GM12878 (cell line): ENCODE data around the gene SARS2. TPM values are rescaled to one million over a fixed set of nuclear protein-coding genes. Genes with fewer than 3 reads are reported as not detected.
A peak's percentile ranks its signal among the peaks of the same experiment; 100 is the strongest.

ENCODE experiments used
- ATAC-seq: fragments of 200-7000 bp; cut with Tn5 transposase; 3 replicates; pipeline ENCODE4 v1.9.1; 2020; ENCODE audit warnings: mild to moderate bottlenecking, moderate library complexity
- BruUV-seq: library from RNA; stranded (reverse); fragments of 400-500 nt; replicated peaks from 2 replicates; lab custom pipeline; 2021; lab: Mats Ljungman, UMichigan
- CTCF ChIA-PET: fragments of 300-600 bp; sonication (Branson Sonifier 250); formaldehyde crosslinking; extraction: SDS; loops from one replicate; lab custom pipeline; 2021; ENCODE audit warnings: inconsistent platforms; lab: Yijun Ruan, JAX
- POLR2A ChIA-PET: fragments of 350-600 bp; formaldehyde crosslinking; extraction: SDS; loops from one replicate; lab custom pipeline; 2021; ENCODE audit warnings: inconsistent platforms; lab: Charles Lee
- RAD21 ChIA-PET: fragments of 300-600 bp; sonication (Branson Sonifier 250); formaldehyde crosslinking; loops from one replicate; lab custom pipeline; 2023; ENCODE audit warnings: antibody characterized with exemption; ENCODE audit not compliant: unreplicated experiment; lab: Charles Lee
- SMC1A ChIA-PET: fragments of 300-600 bp; sonication (Branson Sonifier 250); formaldehyde crosslinking; loops from one replicate; lab custom pipeline; 2023; ENCODE audit not compliant: unreplicated experiment, uncharacterized antibody; lab: Charles Lee
- DNase-seq: peaks from one replicate; pipeline ENCODE4 v3.0.0-alpha.2; 2011; ENCODE audit warnings: low read depth, low spot score
- FAIRE-seq: peaks from 3 replicates; lab custom pipeline; 2011; peaks lifted over from hg19 to GRCh38; lab: Jason Lieb, UNC
- H2AFZ ChIP-seq: 2 replicates; pipeline ENCODE4 v1.6.0; 2011; ENCODE audit warnings: low read depth, low read length, control low read depth; ENCODE audit not compliant: control insufficient read depth
- H3K27ac ChIP-seq: 2 replicates; pipeline ENCODE4 v1.5.1; 2011; ENCODE audit warnings: control low read depth; ENCODE audit not compliant: control insufficient read depth, insufficient read depth
- H3K27me3 ChIP-seq, 2 experiments: replicated peaks in 1 of 2; 2 replicates each; pipeline versions ENCODE4 v1.6.0 to v1.6.1; 2011; ENCODE audit warnings: low read length in 1 of 2; ENCODE audit not compliant: control insufficient read depth in 2 of 2, insufficient read depth in 2 of 2
- H3K36me3 ChIP-seq, 2 experiments: 2 replicates each; pipeline ENCODE4 v1.5.1; 2011; ENCODE audit warnings: low read length in 1 of 2; ENCODE audit not compliant: control insufficient read depth in 2 of 2, insufficient read depth in 2 of 2
- H3K4me1 ChIP-seq: 2 replicates; pipeline ENCODE4 v1.6.1; 2011; ENCODE audit warnings: mild to moderate bottlenecking, low read length, moderate library complexity, mixed read lengths; ENCODE audit not compliant: control insufficient read depth, insufficient read depth
- H3K4me2 ChIP-seq: 2 replicates; pipeline ENCODE4 v1.6.0; 2011; ENCODE audit warnings: control low read depth; ENCODE audit not compliant: control insufficient read depth, insufficient read depth
- H3K4me3 ChIP-seq: fragments of 200-600 bp; sonication (generic); 2 replicates; pipeline ENCODE4 v1.5.1; 2016
- H3K79me2 ChIP-seq: 2 replicates; pipeline ENCODE4 v1.6.0; 2011; ENCODE audit warnings: low read length; ENCODE audit not compliant: control insufficient read depth, insufficient read depth
- H3K9ac ChIP-seq: 2 replicates; pipeline ENCODE4 v1.8.0; 2011; ENCODE audit warnings: low read length, control low read depth, mixed read lengths; ENCODE audit not compliant: control insufficient read depth, insufficient read depth
- H3K9me3 ChIP-seq: replicated peaks from 3 replicates; pipeline ENCODE4 v1.5.1; 2011; ENCODE audit warnings: mild to moderate bottlenecking, low read length; ENCODE audit not compliant: control insufficient read depth, insufficient read depth
- H4K20me1 ChIP-seq: 2 replicates; pipeline ENCODE4 v1.6.0; 2011; ENCODE audit not compliant: control insufficient read depth, insufficient read depth
- BHLHE40 ChIP-seq, 2 experiments: fragments of 450-650 bp in 1 of 2; IDR thresholded peaks; 2 replicates each; pipeline ENCODE4 v1.6.1; 2011 to 2017; ENCODE audit warnings: low read depth in 2 of 2, borderline replicate concordance in 1 of 2, improper control_type of control experiment in 1 of 2, low read length in 1 of 2, mild to moderate bottlenecking in 1 of 2
- CBX5 ChIP-seq: sonication (generic); IDR thresholded peaks from 2 replicates; pipeline ENCODE4 v1.6.1; 2016; ENCODE audit warnings: low read depth, moderate library complexity, mild to moderate bottlenecking, inconsistent platforms
- CHD1 ChIP-seq: IDR thresholded peaks from 2 replicates; pipeline ENCODE4 v1.6.1; 2012; ENCODE audit warnings: low read depth, low read length, improper control_type of control experiment
- DPF2 ChIP-seq: fragments of 450-650 bp; IDR thresholded peaks from 2 replicates; pipeline ENCODE4 v1.6.1; 2017; ENCODE audit warnings: mild to moderate bottlenecking
- EGR1 ChIP-seq, 2 experiments: IDR thresholded peaks; 1 replicate in 1 of 2; 2 replicates in 1 of 2; pipeline ENCODE4 v1.6.1; 2011 to 2012; ENCODE audit warnings: low read depth in 2 of 2, low read length in 2 of 2, borderline replicate concordance in 1 of 2, mild to moderate bottlenecking in 1 of 2, moderate library complexity in 1 of 2
- HDAC6 ChIP-seq: fragments of 200-600 bp; sonication (generic); IDR thresholded peaks from one replicate; pipeline ENCODE4 v1.8.0; 2017; ENCODE audit warnings: antibody characterized with exemption; ENCODE audit not compliant: unreplicated experiment
- IKZF1 ChIP-seq: fragments of 450-650 bp; conservative IDR thresholded peaks from 2 replicates; pipeline ENCODE4 v1.6.1; 2017; ENCODE audit warnings: antibody characterized with exemption, mild to moderate bottlenecking
- KDM1A ChIP-seq: fragments of 200-600 bp; sonication (generic); IDR thresholded peaks from 2 replicates; pipeline ENCODE4 v1.6.1; 2016; ENCODE audit warnings: borderline replicate concordance
- LARP7 ChIP-seq: fragments of 450-650 bp; IDR thresholded peaks from 2 replicates; pipeline ENCODE4 v1.6.1; 2017; ENCODE audit warnings: mild to moderate bottlenecking
- RB1 ChIP-seq: fragments of 450-650 bp; formaldehyde crosslinking; IDR thresholded peaks from 2 replicates; pipeline ENCODE4 v1.6.1; 2017; ENCODE audit warnings: mild to moderate bottlenecking, borderline replicate concordance
- RBBP5 ChIP-seq: fragments of 200-600 bp; sonication (generic); conservative IDR thresholded peaks from 2 replicates; pipeline ENCODE4 v1.6.1; 2016
- RCOR1 ChIP-seq: conservative IDR thresholded peaks from 2 replicates; pipeline ENCODE4 v1.6.1; 2012; ENCODE audit warnings: low read depth, low read length, improper control_type of control experiment
- WGBS: methylation state at CpG from one replicate; pipeline ENCODE4 v1.1.6; 2016; ENCODE audit warnings: low lambda C conversion rate; ENCODE audit not compliant: insufficient replicate concordance, insufficient coverage; ENCODE audit errors: missing lambda C conversion rate; 5-methylcytosine and 5-hydroxymethylcytosine counted together
- in situ Hi-C: fragments of 300-500 bp; cut with MboI; formaldehyde crosslinking; loops from 9 replicates; pipeline ENCODE4 v1.14.3; 2018; ENCODE audit warnings: mixed read lengths
- intact Hi-C: fragments of 100-400 bp; cut with micrococcal nuclease; formaldehyde crosslinking; loops from one replicate; pipeline ENCODE4 v1.14.2; 2022; ENCODE audit not compliant: unreplicated experiment
- polyA plus RNA-seq, 11 experiments: library from polyadenylated mRNA; depleted of rRNA in 4 of 11; unstranded in 6 of 11; stranded (reverse) in 5 of 11; fragments of >200 nt; fragmentation: Nextera tagmentation in 4 of 11; fragmentation: Illumina TruSeq in 1 of 11; extraction: Ambion mirVana in 4 of 11; extraction: Trizol in 1 of 11; gene quantifications; 1 replicate in 1 of 11; 2 replicates in 10 of 11; pipeline versions ENCODE4 v1.2.1 to v1.2.3, GENCODE V29; 2011 to 2016; ENCODE audit warnings: inconsistent platforms in 2 of 11, missing spikeins in 2 of 11, low read depth in 1 of 11
- total RNA-seq, 4 experiments: library from RNA; depleted of rRNA in 3 of 4; stranded (reverse); fragments of >200 nt in 3 of 4; fragmentation: Illumina TruSeq in 1 of 4; extraction: Trizol in 1 of 4; gene quantifications; 2 replicates each; pipeline versions ENCODE4 v1.2.1 to v1.2.3, GENCODE V29; 2013 to 2021
- TF ChIP-seq, protein P1 (sequence below): fragments of 450-650 bp; IDR thresholded peaks from 2 replicates; pipeline ENCODE4 v1.6.1; 2017; ENCODE audit warnings: mild to moderate bottlenecking, moderate library complexity
- TF ChIP-seq, protein P2 (sequence below): IDR thresholded peaks from 2 replicates; pipeline ENCODE4 v1.6.1; 2011; ENCODE audit warnings: low read depth, mild to moderate bottlenecking, low read length, moderate library complexity, borderline replicate concordance; ENCODE audit errors: extremely low read depth
- TF ChIP-seq, protein P3 (sequence below): fragments of 450-650 bp; IDR thresholded peaks from 2 replicates; pipeline ENCODE4 v1.6.1; 2016; ENCODE audit warnings: mild to moderate bottlenecking

SARS2 gene
- total and polyA plus RNA-seq, 10 of the 15 experiments (the other 5 are each of a cell fraction or from before 2014, with no cell fraction given), result 2.6 to 50.3 (median 27.5) TPM

- TF ChIP-seq, protein P1, sequence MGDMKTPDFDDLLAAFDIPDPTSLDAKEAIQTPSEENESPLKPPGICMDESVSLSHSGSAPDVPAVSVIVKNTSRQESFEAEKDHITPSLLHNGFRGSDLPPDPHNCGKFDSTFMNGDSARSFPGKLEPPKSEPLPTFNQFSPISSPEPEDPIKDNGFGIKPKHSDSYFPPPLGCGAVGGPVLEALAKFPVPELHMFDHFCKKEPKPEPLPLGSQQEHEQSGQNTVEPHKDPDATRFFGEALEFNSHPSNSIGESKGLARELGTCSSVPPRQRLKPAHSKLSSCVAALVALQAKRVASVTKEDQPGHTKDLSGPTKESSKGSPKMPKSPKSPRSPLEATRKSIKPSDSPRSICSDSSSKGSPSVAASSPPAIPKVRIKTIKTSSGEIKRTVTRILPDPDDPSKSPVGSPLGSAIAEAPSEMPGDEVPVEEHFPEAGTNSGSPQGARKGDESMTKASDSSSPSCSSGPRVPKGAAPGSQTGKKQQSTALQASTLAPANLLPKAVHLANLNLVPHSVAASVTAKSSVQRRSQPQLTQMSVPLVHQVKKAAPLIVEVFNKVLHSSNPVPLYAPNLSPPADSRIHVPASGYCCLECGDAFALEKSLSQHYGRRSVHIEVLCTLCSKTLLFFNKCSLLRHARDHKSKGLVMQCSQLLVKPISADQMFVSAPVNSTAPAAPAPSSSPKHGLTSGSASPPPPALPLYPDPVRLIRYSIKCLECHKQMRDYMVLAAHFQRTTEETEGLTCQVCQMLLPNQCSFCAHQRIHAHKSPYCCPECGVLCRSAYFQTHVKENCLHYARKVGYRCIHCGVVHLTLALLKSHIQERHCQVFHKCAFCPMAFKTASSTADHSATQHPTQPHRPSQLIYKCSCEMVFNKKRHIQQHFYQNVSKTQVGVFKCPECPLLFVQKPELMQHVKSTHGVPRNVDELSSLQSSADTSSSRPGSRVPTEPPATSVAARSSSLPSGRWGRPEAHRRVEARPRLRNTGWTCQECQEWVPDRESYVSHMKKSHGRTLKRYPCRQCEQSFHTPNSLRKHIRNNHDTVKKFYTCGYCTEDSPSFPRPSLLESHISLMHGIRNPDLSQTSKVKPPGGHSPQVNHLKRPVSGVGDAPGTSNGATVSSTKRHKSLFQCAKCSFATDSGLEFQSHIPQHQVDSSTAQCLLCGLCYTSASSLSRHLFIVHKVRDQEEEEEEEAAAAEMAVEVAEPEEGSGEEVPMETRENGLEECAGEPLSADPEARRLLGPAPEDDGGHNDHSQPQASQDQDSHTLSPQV, result no peak
- no peak for TF ChIP-seq HDAC6
These were observed 45.3 kb upstream of the SARS2 start (continued) for GRCh38 chr19:38975861-38976271.

GRCh38 chr19:38975214-38975860 is 44.8 kb upstream of the SARS2 start, which contains the start of gene FBXO17:
Gene FBXO17 (minus strand): TSS chr19:38975742. CDS start chr19:38950319, 25,423 bp downstream.
- no peak within 1 kb of the TSS for H3K4me3 ChIP-seq
- no peaks in the 10 kb centered on the region for H3K36me3 ChIP-seq
- H3K79me2 ChIP-seq, result no peaks in the 10 kb centered on the region
- no TSS peak for BruUV-seq
- H3K9me3 ChIP-seq, result peaks cover 2% of the 10 kb centered on the region; the same call in 2 of the 3 replicates
- ChIA-PET RAD21 (interaction anchor here (0.6 to 3.9 kb wide), 10 partner anchors 9 to 71 kb away, joined by 3 to 27 read pairs (median 4); partner anchors contain the start of gene FBXO27), POLR2A (interaction anchor here (0.6 to 2.6 kb wide), 7 partner anchors 32 to 126 kb away, joined by 3 to 12 read pairs (median 4); partner anchors contain the start of gene FBXO27), CTCF (interaction anchor here (0.7 to 4.0 kb wide), 17 partner anchors 9 to 105 kb away, joined by 3 to 28 read pairs (median 4); no protein-coding TSS in a partner anchor), SMC1A (interaction anchor here (0.8 to 4.2 kb wide), 7 partner anchors 12 to 62 kb away, joined by 3 to 20 read pairs (median 4); no protein-coding TSS in a partner anchor)
- in situ Hi-C loops, result no loop called here
- DNase-seq (no peak), ATAC-seq (peak; percentile 50), FAIRE-seq (no peak)
- peak within 1 kb of the TSS; percentile 59; the same call in 1 of the 2 replicates for H3K4me2 ChIP-seq
- no peak within 1 kb of the TSS for H3K27ac ChIP-seq
- intact Hi-C loops, result loop anchor here (5.0 to 10.0 kb wide), 2 partner anchors 47 to 429 kb away; partner anchors contain the start of gene ZFP36
- no peak within 1 kb of the TSS; the same call in 1 of the 2 replicates for H2AFZ ChIP-seq
- H4K20me1 ChIP-seq, result no peaks in the 10 kb centered on the region
- H3K9ac ChIP-seq, result no peak within 1 kb of the TSS
- H3K4me1 ChIP-seq, result peaks cover 21% of the 10 kb centered on the region
- peaks cover 0 to 3% of the 10 kb centered on the region in 2 experiments; a peak in 2 of 4 replicates for H3K27me3 ChIP-seq
- 13% methylated on average over 35 of the region's 63 CpGs for WGBS
- TF ChIP-seq, protein P2, sequence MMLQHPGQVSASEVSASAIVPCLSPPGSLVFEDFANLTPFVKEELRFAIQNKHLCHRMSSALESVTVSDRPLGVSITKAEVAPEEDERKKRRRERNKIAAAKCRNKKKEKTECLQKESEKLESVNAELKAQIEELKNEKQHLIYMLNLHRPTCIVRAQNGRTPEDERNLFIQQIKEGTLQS, result no peak
- TF ChIP-seq RBBP5 (no peak), CHD1 (no peak), IKZF1 (peak; percentile 41), DPF2 (peak; percentile 18; the same call in 1 of the 2 replicates), CBX5 (no peak), RB1 (peak; percentile 26; the same call in 1 of the 2 replicates), LARP7 (peak; percentile 31; the same call in 1 of the 2 replicates), EGR1 (IDR thresholded peaks at IDR 0.05; ENCODE audit: borderline replicate concordance in 1 of 2, low read depth in 2 of 2, low read length in 2 of 2) (peak in 1 of 2 experiments; percentile 63; a peak in 1 of 3 replicates), RCOR1 (no peak), BHLHE40 (IDR thresholded peaks at IDR 0.05; ENCODE audit: borderline replicate concordance in 1 of 2, low read depth in 2 of 2, low read length in 1 of 2) (peak in 1 of 2 experiments; percentile 25; a peak in 2 of 4 replicates), KDM1A (no peak)
- TF ChIP-seq, protein P3, sequence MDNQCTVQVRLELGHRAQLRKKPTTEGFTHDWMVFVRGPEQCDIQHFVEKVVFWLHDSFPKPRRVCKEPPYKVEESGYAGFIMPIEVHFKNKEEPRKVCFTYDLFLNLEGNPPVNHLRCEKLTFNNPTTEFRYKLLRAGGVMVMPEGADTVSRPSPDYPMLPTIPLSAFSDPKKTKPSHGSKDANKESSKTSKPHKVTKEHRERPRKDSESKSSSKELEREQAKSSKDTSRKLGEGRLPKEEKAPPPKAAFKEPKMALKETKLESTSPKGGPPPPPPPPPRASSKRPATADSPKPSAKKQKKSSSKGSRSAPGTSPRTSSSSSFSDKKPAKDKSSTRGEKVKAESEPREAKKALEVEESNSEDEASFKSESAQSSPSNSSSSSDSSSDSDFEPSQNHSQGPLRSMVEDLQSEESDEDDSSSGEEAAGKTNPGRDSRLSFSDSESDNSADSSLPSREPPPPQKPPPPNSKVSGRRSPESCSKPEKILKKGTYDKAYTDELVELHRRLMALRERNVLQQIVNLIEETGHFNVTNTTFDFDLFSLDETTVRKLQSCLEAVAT, result peak; percentile 99
